ENCODE measurements around the gene PPP2R3B. TPM values are rescaled to one million over a fixed set of nuclear protein-coding genes. Genes with fewer than 3 reads are reported as not detected.

PPP2R3B gene
- total RNA-seq, 1 donor from 2014 or later: 30.5 TPM

GRCh38 chrX:372856-373640 lies 13.7 kb downstream of the PPP2R3B start:
- Mint-ChIP-seq H3K36me3 (ENCODE audit: low read depth) (no peaks in the 10 kb centered on the region), H3K4me3 (ENCODE audit: unreplicated experiment) (peak overlapping the region; percentile 73), H3K4me1 (ENCODE audit: low read depth) (peaks cover 26% of the 10 kb centered on the region), H3K9me3 (ENCODE audit: low read depth) (no peaks in the 10 kb centered on the region), H3K27ac (ENCODE audit: unreplicated experiment) (peak overlapping the region; percentile 36), H3K27me3 (ENCODE audit: low read depth) (no peaks in the 10 kb centered on the region)
- no peak for TF ChIP-seq CTCF (IDR thresholded peaks at IDR 0.05)
- DNase-seq (ENCODE audit: low spot score): no peak

GRCh38 chrX:371907-372306 lies 14.8 kb downstream of the PPP2R3B start:
- no peak overlapping the region for H3K27ac Mint-ChIP-seq (ENCODE audit: unreplicated experiment)
- H3K27me3 Mint-ChIP-seq (ENCODE audit: low read depth): no peaks in the 10 kb centered on the region
- H3K4me1 Mint-ChIP-seq (ENCODE audit: low read depth): peaks cover 33% of the 10 kb centered on the region
- H3K9me3 Mint-ChIP-seq (ENCODE audit: low read depth): no peaks in the 10 kb centered on the region
- no peak for DNase-seq (ENCODE audit: low spot score)
- no peaks in the 10 kb centered on the region for H3K36me3 Mint-ChIP-seq (ENCODE audit: low read depth)
- TF ChIP-seq CTCF (IDR thresholded peaks at IDR 0.05): no peak
- no peak overlapping the region for H3K4me3 Mint-ChIP-seq (ENCODE audit: unreplicated experiment)

- Mint-ChIP-seq H3K27ac (ENCODE audit: unreplicated experiment) (no peak overlapping the region), H3K27me3 (ENCODE audit: low read depth) (no peaks in the 10 kb centered on the region), H3K4me1 (ENCODE audit: low read depth) (peaks cover 33% of the 10 kb centered on the region), H3K9me3 (ENCODE audit: low read depth) (no peaks in the 10 kb centered on the region), H3K4me3 (ENCODE audit: unreplicated experiment) (no peak overlapping the region), H3K36me3 (ENCODE audit: low read depth) (no peaks in the 10 kb centered on the region)
- DNase-seq (ENCODE audit: low spot score): no peak
- no peak for TF ChIP-seq CTCF (IDR thresholded peaks at IDR 0.05)
Observed at GRCh38 chrX:370963-371745, 15.6 kb downstream of the PPP2R3B start.

- DNase-seq (ENCODE audit: low spot score): peak; percentile 89
- Mint-ChIP-seq H3K4me1 (ENCODE audit: low read depth) (peaks cover 33% of the 10 kb centered on the region), H3K4me3 (ENCODE audit: unreplicated experiment) (no peak overlapping the region), H3K27ac (ENCODE audit: unreplicated experiment) (no peak overlapping the region), H3K9me3 (ENCODE audit: low read depth) (no peaks in the 10 kb centered on the region), H3K27me3 (ENCODE audit: low read depth) (no peaks in the 10 kb centered on the region), H3K36me3 (ENCODE audit: low read depth) (no peaks in the 10 kb centered on the region)
- TF ChIP-seq CTCF (IDR thresholded peaks at IDR 0.05): no peak
Observed at GRCh38 chrX:370244-370962, 16.3 kb downstream of the PPP2R3B start.

GRCh38 chrX:369563-370101 lies 17.1 kb downstream of the PPP2R3B start:
- H3K27me3 Mint-ChIP-seq (ENCODE audit: low read depth): no peaks in the 10 kb centered on the region
- H3K4me3 Mint-ChIP-seq (ENCODE audit: unreplicated experiment): no peak overlapping the region
- TF ChIP-seq CTCF (IDR thresholded peaks at IDR 0.05): no peak
- no peaks in the 10 kb centered on the region for H3K9me3 Mint-ChIP-seq (ENCODE audit: low read depth)
- peaks cover 28% of the 10 kb centered on the region for H3K4me1 Mint-ChIP-seq (ENCODE audit: low read depth)
- peak overlapping the region; percentile 97 for H3K27ac Mint-ChIP-seq (ENCODE audit: unreplicated experiment)
- H3K36me3 Mint-ChIP-seq (ENCODE audit: low read depth): no peaks in the 10 kb centered on the region
- DNase-seq (ENCODE audit: low spot score): peak; percentile 83
